ENCODE data around the gene ANXA3.
A peak's percentile ranks its signal among the peaks of the same experiment; 100 is the strongest.

DNA sequence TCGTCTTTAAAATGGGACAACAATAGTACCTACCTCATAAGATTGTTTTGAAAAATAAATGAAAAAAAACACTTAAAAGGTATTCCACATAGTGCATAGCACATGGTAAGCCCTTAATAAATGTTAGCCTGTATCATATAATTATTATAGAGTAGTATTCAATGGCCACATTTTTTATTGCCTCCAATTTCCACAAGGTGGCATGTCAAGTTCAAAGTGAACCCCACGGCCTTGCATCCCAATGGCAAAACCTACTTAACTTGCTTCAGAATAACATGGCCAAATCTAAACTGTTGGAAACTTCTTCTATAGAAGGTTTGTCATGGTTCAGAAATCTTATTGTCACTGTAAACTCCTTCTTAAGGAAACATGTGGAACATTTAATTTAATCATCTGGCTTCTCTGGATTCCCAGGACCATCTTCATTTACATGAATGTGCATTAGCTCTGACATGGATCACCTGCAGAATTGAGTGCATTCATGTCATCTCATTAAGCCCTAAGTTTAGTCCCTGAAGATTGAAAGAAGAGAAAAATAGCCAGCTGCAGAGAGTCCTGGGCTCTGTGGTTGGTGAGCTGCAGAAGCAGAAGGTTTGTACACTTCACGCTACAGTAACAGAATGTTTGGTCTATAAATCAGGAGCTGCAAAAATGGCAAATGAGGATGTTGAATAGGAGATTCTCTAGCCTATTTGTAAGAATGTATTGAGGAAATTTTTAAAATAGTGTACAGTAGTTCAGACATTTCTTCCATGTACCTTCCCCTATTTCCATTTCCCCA, 61.0 kb downstream of the ANXA3 start:
- TF ChIP-seq POLR2A (IDR thresholded peaks at IDR 0.05) = no peak
- TF ChIP-seq, protein P1, sequence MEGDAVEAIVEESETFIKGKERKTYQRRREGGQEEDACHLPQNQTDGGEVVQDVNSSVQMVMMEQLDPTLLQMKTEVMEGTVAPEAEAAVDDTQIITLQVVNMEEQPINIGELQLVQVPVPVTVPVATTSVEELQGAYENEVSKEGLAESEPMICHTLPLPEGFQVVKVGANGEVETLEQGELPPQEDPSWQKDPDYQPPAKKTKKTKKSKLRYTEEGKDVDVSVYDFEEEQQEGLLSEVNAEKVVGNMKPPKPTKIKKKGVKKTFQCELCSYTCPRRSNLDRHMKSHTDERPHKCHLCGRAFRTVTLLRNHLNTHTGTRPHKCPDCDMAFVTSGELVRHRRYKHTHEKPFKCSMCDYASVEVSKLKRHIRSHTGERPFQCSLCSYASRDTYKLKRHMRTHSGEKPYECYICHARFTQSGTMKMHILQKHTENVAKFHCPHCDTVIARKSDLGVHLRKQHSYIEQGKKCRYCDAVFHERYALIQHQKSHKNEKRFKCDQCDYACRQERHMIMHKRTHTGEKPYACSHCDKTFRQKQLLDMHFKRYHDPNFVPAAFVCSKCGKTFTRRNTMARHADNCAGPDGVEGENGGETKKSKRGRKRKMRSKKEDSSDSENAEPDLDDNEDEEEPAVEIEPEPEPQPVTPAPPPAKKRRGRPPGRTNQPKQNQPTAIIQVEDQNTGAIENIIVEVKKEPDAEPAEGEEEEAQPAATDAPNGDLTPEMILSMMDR (IDR thresholded peaks at IDR 0.05) = peak; percentile 69 to 84 (median 72)

Measured in gastroesophageal sphincter (tissue), 3 donors.